HG02884 (cell line): Measurements from ENCODE around the gene SHC3.
"Not testable (repeated sequence)": the region's sequence is repeated elsewhere in the genome, so short reads cannot be mapped to it uniquely, and the experiment has no call there.

Source experiments
- ATAC-seq: cut with Tn5 transposase; IDR thresholded peaks from one replicate; pipeline ENCODE4 v1.9.1; 2021; ENCODE audit warnings: mild to moderate bottlenecking, moderate library complexity; ENCODE audit not compliant: unreplicated experiment

The SHC3 gene

GRCh38 chr9:89177944-89178829 lies at the start of gene SHC3:
Gene SHC3 (minus strand): TSS chr9:89178818. CDS start chr9:89178460, 358 bp downstream.
- ATAC-seq = no peak

- no peak for ATAC-seq
Measured at GRCh38 chr9:89225991-89226471, 47.4 kb upstream of the SHC3 start.

- no peak for ATAC-seq
Measured at GRCh38 chr9:89225587-89225986, 47.0 kb upstream of the SHC3 start.

- ATAC-seq = no peak
Measured at GRCh38 chr9:89225036-89225435, 46.4 kb upstream of the SHC3 start.

GRCh38 chr9:89224633-89225032 lies 46.0 kb upstream of the SHC3 start:
- no peak for ATAC-seq

GRCh38 chr9:89223396-89223977 lies 44.9 kb upstream of the SHC3 start:
- no peak for ATAC-seq

GRCh38 chr9:89219637-89220036 lies 41.0 kb upstream of the SHC3 start:
- ATAC-seq = no peak

GRCh38 chr9:89218040-89218928 lies 39.7 kb upstream of the SHC3 start:
- no peak for ATAC-seq

- ATAC-seq = no peak
Measured at GRCh38 chr9:89215342-89215741, 36.7 kb upstream of the SHC3 start.

- no peak for ATAC-seq
Measured at GRCh38 chr9:89213396-89213880, 34.8 kb upstream of the SHC3 start.

- ATAC-seq = no peak
Measured at GRCh38 chr9:89212171-89212570, 33.6 kb upstream of the SHC3 start.

- ATAC-seq = not testable (repeated sequence)
Measured at GRCh38 chr9:89209311-89209710, 30.7 kb upstream of the SHC3 start.

- ATAC-seq = no peak
Measured at GRCh38 chr9:89207026-89207425, 28.4 kb upstream of the SHC3 start.

- no peak for ATAC-seq
Measured at GRCh38 chr9:89204801-89205200, 26.2 kb upstream of the SHC3 start.

- ATAC-seq = no peak
Measured at GRCh38 chr9:89195131-89195797, 16.6 kb upstream of the SHC3 start.

- no peak for ATAC-seq
Measured at GRCh38 chr9:89194421-89195130, 16.0 kb upstream of the SHC3 start.

- no peak for ATAC-seq
Measured at GRCh38 chr9:89191004-89191403, 12.4 kb upstream of the SHC3 start.

GRCh38 chr9:89189215-89189614 lies 10.6 kb upstream of the SHC3 start:
- no peak for ATAC-seq

GRCh38 chr9:89187950-89188349 lies 9.3 kb upstream of the SHC3 start:
- ATAC-seq = no peak

GRCh38 chr9:89187541-89187940 lies 8.9 kb upstream of the SHC3 start:
- ATAC-seq = no peak
